HG03469 (cell line): Measurements from ENCODE around the gene ANXA2.
"Not testable (repeated sequence)": the region's sequence is repeated elsewhere in the genome, so short reads cannot be mapped to it uniquely, and the experiment has no call there.

ENCODE experiments used
- ATAC-seq: cut with Tn5 transposase; IDR thresholded peaks from one replicate; pipeline ENCODE4 v1.9.1; 2021; ENCODE audit warnings: mild to moderate bottlenecking, moderate library complexity, moderate number of reproducible peaks; ENCODE audit not compliant: unreplicated experiment

The ANXA2 gene

DNA sequence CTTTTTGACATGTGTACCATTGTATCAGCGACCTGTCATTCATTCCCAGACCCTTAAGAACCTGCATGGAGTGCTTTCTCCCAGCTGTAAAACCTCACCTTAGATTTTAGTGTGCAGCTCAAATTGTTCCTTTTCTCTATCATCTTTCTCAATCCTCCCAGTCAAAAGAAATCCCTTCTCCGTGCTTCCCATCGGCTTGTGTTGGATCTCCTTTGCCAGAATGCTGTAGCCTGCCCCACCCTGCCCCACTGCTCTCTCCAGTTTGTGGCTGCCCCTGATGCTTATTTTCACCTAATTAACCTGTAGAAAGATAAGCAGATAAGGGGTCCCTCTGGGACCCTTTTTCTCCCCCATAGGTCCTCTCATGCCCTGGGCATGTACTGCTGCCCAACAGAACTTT is 51.1 kb downstream of the ANXA2 start:
- ATAC-seq, result no peak

DNA sequence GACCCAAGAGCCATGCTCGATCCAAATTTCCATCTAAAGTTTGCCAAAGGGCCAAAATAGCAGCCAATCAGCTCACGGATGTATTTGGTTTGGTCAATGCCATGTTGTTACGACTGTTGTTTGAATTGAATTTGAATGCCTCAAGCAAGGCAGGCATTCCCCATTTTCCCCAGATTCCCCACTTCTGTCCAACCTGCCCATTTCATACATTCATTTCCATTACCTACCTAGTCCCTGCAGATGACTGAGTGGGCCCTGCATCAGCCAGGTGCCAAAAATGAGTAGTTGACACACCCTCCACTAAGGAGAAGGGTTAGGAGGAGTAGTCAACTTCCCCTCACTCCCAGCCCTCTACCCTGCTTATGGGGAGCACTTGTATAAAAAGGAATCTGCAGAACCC is 51.7 kb downstream of the ANXA2 start:
- no peak for ATAC-seq

DNA sequence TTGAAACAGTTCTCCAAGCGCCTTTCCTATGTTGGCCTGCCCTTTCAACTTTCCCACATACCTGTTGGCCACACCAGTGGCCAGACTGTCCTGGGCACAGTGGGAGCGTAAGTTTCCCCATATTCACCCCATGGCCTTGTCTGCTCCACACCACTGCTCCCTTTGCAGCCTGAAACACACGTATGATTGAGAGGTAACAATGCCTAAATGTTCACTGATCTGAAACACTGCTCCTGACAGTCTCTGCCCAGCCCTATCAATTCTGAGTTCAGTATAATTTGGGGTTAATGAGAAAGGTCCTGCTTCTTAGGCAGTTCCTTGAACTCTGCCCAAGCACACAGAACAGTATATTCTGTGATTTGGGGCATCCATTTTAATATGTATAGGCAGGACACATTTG is 52.2 kb downstream of the ANXA2 start:
- ATAC-seq, result no peak

GRCh38 chr15:60344987-60345386 is 52.8 kb downstream of the ANXA2 start:
- ATAC-seq, result no peak

GRCh38 chr15:60344461-60344860 is 53.3 kb downstream of the ANXA2 start:
- no peak for ATAC-seq

- ATAC-seq, result no peak
These were observed 54.4 kb downstream of the ANXA2 start for GRCh38 chr15:60343221-60343970.

- ATAC-seq, result no peak
These were observed 57.4 kb downstream of the ANXA2 start for GRCh38 chr15:60340207-60340921.

DNA sequence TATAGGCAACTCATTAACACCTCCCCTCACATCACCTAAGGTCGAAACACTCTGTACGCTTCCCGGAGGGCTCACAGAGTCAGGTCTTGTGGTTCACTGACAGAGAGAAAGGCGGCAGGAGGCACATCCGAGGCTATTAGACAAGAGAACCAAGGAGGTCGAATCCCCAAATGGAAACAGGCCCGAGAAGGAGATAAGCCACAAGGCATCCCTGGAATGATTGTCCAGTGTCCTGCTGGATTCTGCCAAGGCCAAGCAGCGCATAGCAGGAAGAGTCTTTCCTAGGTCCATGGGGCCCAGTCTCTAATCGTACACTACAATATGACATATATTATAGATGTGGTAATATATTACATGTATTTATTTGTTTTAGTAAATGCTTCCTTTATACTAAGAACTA is 58.5 kb downstream of the ANXA2 start:
- ATAC-seq, result no peak

DNA sequence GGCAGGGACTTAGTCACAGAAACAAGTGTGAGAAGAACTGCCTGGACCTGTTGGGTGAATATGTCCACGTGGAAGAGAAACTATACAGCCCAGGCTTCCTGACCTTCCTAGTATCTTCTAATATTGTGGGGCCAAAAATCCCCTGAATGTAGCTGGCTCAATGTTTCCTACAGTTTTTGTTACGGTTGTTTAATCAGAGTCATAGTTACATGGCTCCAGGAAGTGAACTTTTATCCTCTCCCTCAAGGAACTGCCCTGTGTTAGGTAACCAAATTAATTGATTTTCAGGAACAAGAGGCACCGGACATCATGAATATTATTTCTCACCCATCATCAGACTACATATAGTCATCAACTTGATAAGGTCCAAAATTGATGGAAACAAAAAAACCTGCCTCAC is 59.0 kb downstream of the ANXA2 start:
- ATAC-seq, result no peak

DNA sequence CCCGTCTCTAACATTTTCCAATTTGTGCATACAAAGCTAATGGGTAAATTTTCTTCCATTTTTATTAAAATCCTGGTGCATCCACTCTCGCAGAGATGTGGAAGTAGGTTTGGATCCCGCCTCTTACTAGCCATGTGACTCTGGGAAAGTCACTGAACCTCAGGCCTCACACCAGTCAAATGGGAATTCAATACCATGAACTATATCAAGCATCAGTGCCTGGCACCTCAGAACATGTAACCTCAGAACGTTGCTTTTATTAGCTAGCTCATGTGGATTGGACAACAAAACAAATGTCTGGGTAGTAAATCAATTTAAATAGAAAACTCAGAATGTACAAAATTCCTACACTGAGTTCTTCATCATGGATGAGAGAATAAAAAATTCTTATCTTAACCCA is 60.7 kb downstream of the ANXA2 start:
- no peak for ATAC-seq

DNA sequence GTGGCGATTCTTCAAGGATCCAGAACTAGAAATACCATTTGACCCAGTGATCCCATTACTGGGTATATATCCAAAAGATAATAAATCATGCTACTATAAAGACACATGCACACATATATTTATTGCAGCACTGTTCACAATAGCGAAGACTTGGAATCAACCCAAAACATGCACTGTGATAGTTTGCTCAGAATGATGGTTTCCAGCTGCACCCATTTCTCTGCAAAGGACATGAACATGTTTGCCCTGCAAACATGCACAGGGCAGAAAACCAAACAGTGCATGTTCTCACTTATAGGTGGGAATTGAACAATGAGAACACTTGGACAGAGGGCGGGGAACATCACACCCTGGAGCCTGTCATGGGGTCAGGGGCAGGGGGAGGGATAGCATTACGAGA is 62.5 kb downstream of the ANXA2 start:
- not testable (repeated sequence) for ATAC-seq

GRCh38 chr15:60328852-60329443 is 68.8 kb downstream of the ANXA2 start:
- ATAC-seq, result no peak

DNA sequence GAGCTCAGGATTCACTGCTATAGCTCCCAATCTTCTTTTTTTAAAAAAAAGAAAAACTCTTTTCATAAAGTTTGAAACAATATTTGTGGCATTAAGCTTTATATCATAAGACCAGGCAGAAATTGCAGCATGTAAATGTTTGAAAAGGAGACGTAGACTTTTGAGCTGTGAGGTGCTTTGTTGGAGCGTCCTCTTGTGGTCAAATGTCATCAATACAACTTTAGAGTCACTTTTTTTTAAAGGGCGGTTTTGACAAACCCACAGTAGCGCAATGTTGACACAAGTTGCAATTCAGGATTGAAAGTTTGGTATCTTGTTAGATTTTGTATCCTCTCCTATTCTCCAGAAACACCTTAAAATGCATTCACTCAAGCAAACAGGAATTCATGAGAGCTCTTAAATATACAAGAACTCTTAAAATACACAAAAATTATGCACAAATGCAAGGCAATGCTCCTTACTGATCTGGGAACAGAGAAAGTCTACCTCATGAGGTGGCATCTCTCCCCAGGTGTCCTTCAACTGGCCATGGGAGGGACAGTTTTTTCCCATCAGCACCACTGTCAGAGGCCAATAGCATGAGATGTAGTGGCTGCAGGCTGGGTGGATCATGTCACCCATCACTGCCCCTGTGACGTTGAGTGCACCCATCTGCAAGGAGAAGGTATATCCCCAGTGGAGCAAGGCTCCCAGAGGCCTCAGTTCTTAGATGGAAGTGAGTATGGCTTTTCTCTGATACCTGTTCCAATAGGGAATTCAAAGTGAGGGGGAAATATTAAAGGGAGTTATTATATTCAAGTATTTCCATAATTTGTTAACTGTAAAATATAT is 70.7 kb downstream of the ANXA2 start:
- no peak for ATAC-seq

- ATAC-seq, result no peak
These were observed 71.4 kb downstream of the ANXA2 start for GRCh38 chr15:60326343-60326742.

- no peak for ATAC-seq
These were observed 71.9 kb downstream of the ANXA2 start for GRCh38 chr15:60325905-60326304.

DNA sequence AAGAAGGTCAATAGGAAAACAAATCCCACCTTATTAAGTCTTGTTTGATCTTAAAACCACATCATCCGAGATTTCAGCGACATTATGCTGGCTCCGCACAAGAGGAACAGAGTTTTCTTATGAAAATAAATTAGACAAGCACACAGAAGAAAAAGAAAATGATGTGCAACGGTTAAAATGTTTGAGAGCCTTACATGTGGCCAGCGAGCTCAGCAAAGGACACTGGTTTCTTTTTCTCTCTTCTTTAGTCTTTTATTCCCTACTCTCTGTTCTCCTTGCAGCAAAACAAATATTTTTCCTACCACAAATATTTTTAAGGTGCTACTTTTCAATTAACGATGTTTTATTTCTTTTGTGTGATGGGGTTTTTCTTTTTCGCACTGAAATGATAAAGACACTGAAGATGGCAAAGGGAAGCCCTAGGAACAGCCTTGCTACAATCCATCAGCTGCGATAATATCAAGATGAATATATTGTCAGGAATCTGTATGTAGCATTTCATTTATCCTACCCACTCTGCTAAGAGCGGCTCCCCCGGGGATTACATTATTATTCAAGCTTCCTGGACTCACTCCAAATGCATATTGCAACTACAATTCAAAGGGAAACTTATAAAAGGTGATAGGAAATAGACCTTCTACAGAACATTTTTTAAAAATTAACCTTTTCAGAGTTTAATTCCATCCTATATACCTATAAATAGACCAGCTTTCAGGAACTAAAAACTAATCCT is 72.9 kb downstream of the ANXA2 start:
- no peak for ATAC-seq

- ATAC-seq, result no peak
These were observed 74.5 kb downstream of the ANXA2 start for GRCh38 chr15:60323322-60323721.

DNA sequence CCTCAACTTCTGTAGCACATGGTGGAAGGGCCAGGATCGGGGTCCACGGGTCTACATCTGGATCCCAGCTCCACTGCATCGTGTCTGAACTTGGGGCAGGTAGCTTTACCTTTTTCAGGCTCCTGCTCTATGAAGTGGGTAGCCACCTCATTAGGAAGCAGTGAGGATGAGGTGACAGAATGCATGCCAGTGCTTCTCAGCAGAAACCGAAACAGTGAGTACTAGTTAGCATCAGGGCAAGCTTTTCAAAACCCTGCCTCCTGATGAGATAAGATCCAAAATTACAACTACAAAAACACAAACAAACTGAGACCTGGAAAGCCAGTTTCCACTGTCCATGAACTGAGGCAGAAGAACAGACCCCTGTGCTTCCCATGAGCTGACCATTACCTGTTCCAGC is 77.4 kb downstream of the ANXA2 start:
- ATAC-seq, result no peak

DNA sequence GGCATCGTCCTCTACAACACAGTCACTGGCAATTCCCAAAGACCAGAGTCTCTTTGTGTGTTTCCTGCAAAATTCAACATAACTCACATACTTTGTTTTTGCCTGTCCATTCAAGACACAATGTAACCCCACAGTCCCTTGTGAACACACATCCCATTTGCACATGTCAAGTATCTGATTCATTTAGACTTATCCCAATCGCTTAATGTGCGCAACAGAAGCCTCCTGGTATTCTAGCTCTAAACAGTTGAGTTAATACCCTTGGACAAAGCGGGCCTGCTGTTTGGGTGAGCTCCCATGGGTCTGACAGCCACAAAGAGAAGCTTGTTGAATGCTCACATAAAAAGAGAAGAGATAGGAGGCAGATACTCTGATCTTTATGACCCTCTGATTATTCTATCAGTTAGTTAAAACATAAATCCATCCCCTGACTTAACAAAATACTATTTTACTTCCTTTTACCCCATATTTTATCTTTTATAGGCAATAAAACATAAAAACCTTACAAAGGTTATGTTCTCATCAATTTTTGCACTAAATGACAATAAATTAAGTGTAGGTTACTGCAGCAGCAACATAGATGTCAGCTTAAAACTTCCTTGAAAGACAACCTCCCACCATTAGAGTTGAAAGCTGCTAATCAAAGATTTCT is 79.4 kb downstream of the ANXA2 start:
- no peak for ATAC-seq

GRCh38 chr15:60316961-60317360 is 80.8 kb downstream of the ANXA2 start:
- ATAC-seq, result no peak
